ENCODE results near the gene TLE4. TPM values are rescaled to one million over a fixed set of nuclear protein-coding genes. Genes with fewer than 3 reads are reported as not detected.

Gene TLE4
- 16.3 and 16.8 TPM in 2 replicates for total RNA-seq

GRCh38 chr9:79571309-79572031 lies at the start of gene TLE4:
TSS of gene TLE4 (plus strand) at chr9:79571965. CDS start at chr9:79572791, 826 bp downstream.
- DNase-seq (ENCODE audit: low read depth): peak; percentile 98
- no peak for TF ChIP-seq CTCF (conservative IDR thresholded peaks at IDR 0.05; ENCODE audit: low read depth, low read length)
- peak within 1 kb of the TSS; percentile 72 for H3K4me3 ChIP-seq (ENCODE audit: low read depth, low read length)

- H3K4me3 ChIP-seq (ENCODE audit: low read depth, low read length): no peak overlapping the region
- no peak for TF ChIP-seq CTCF (conservative IDR thresholded peaks at IDR 0.05; ENCODE audit: low read depth, low read length)
- DNase-seq (ENCODE audit: low read depth): no peak
Observed at GRCh38 chr9:79522793-79523192, 49.0 kb upstream of the TLE4 start.

- DNase-seq (ENCODE audit: low read depth): no peak
- no peak overlapping the region for H3K4me3 ChIP-seq (ENCODE audit: low read depth, low read length)
- TF ChIP-seq CTCF (conservative IDR thresholded peaks at IDR 0.05; ENCODE audit: low read depth, low read length): no peak
Observed at GRCh38 chr9:79524266-79524665, 47.5 kb upstream of the TLE4 start.

GRCh38 chr9:79526149-79526672 lies 45.6 kb upstream of the TLE4 start:
- no peak for TF ChIP-seq CTCF (conservative IDR thresholded peaks at IDR 0.05; ENCODE audit: low read depth, low read length)
- no peak for DNase-seq (ENCODE audit: low read depth)
- no peak overlapping the region for H3K4me3 ChIP-seq (ENCODE audit: low read depth, low read length)

GRCh38 chr9:79535534-79535933 lies 36.2 kb upstream of the TLE4 start:
- no peak for DNase-seq (ENCODE audit: low read depth)
- TF ChIP-seq CTCF (conservative IDR thresholded peaks at IDR 0.05; ENCODE audit: low read depth, low read length): no peak
- H3K4me3 ChIP-seq (ENCODE audit: low read depth, low read length): no peak overlapping the region

GRCh38 chr9:79537838-79538237 lies 33.9 kb upstream of the TLE4 start:
- TF ChIP-seq CTCF (conservative IDR thresholded peaks at IDR 0.05; ENCODE audit: low read depth, low read length): no peak
- no peak overlapping the region for H3K4me3 ChIP-seq (ENCODE audit: low read depth, low read length)
- DNase-seq (ENCODE audit: low read depth): no peak

All from epithelial cell of proximal tubule (primary cell).